ENCODE results near the gene GPC3. TPM values are rescaled to one million over a fixed set of nuclear protein-coding genes. Genes with fewer than 3 reads are reported as not detected.

Gene GPC3
- total RNA-seq, 6 experiments from 2014 or later, result not detected

- no peak for DNase-seq
- no peaks in the 10 kb centered on the region for H3K4me1 Mint-ChIP-seq (ENCODE audit: low read depth)
- no peak overlapping the region for H3K4me3 Mint-ChIP-seq
- TF ChIP-seq CTCF (IDR thresholded peaks at IDR 0.05), result no peak
- no peaks in the 10 kb centered on the region; the same call in 1 of the 2 replicates for H3K36me3 Mint-ChIP-seq (ENCODE audit: low read depth)
- peaks cover 4% of the 10 kb centered on the region; the same call in 1 of the 2 replicates for H3K9me3 Mint-ChIP-seq
- no peaks in the 10 kb centered on the region; the same call in 1 of the 2 replicates for H3K27me3 Mint-ChIP-seq (ENCODE audit: insufficient read depth)
- no peak overlapping the region for H3K27ac Mint-ChIP-seq
Measured at GRCh38 chrX:133645256-133645655, 340.1 kb downstream of the GPC3 start.

GRCh38 chrX:133640161-133641015 lies 345.0 kb downstream of the GPC3 start:
- no peaks in the 10 kb centered on the region; the same call in 1 of the 2 replicates for H3K36me3 Mint-ChIP-seq (ENCODE audit: low read depth)
- no peak overlapping the region for H3K4me3 Mint-ChIP-seq
- H3K27me3 Mint-ChIP-seq (ENCODE audit: insufficient read depth), result no peaks in the 10 kb centered on the region
- H3K9me3 Mint-ChIP-seq, result peaks cover 5% of the 10 kb centered on the region
- DNase-seq, result no peak
- TF ChIP-seq CTCF (IDR thresholded peaks at IDR 0.05), result no peak
- H3K27ac Mint-ChIP-seq, result no peak overlapping the region
- H3K4me1 Mint-ChIP-seq (ENCODE audit: low read depth), result no peaks in the 10 kb centered on the region

GRCh38 chrX:133639726-133640125 lies 345.7 kb downstream of the GPC3 start:
- no peaks in the 10 kb centered on the region for H3K4me1 Mint-ChIP-seq (ENCODE audit: low read depth)
- no peak overlapping the region for H3K27ac Mint-ChIP-seq
- H3K9me3 Mint-ChIP-seq, result peaks cover 5% of the 10 kb centered on the region

GRCh38 chrX:133638285-133638684 lies 347.1 kb downstream of the GPC3 start:
- no peaks in the 10 kb centered on the region for H3K4me1 Mint-ChIP-seq (ENCODE audit: low read depth)
- no peak for TF ChIP-seq CTCF (IDR thresholded peaks at IDR 0.05)
- no peaks in the 10 kb centered on the region for H3K27me3 Mint-ChIP-seq (ENCODE audit: insufficient read depth)
- no peaks in the 10 kb centered on the region; the same call in 1 of the 2 replicates for H3K36me3 Mint-ChIP-seq (ENCODE audit: low read depth)
- no peak overlapping the region for H3K4me3 Mint-ChIP-seq
- no peak for DNase-seq
- peaks cover 5% of the 10 kb centered on the region for H3K9me3 Mint-ChIP-seq
- no peak overlapping the region for H3K27ac Mint-ChIP-seq

More at GRCh38 chrX:133639726-133640125, 345.7 kb downstream of the GPC3 start:
- no peaks in the 10 kb centered on the region; the same call in 1 of the 2 replicates for H3K36me3 Mint-ChIP-seq (ENCODE audit: low read depth)
- DNase-seq, result no peak
- TF ChIP-seq CTCF (IDR thresholded peaks at IDR 0.05), result no peak
- H3K27me3 Mint-ChIP-seq (ENCODE audit: insufficient read depth), result no peaks in the 10 kb centered on the region
- H3K4me3 Mint-ChIP-seq, result no peak overlapping the region

GRCh38 chrX:133637765-133638164 lies 347.6 kb downstream of the GPC3 start:
- no peak for DNase-seq
- Mint-ChIP-seq H3K36me3 (ENCODE audit: low read depth) (no peaks in the 10 kb centered on the region; the same call in 1 of the 2 replicates), H3K4me1 (ENCODE audit: low read depth) (no peaks in the 10 kb centered on the region), H3K27me3 (ENCODE audit: insufficient read depth) (no peaks in the 10 kb centered on the region), H3K4me3 (no peak overlapping the region), H3K27ac (no peak overlapping the region), H3K9me3 (peaks cover 5% of the 10 kb centered on the region)
- no peak for TF ChIP-seq CTCF (IDR thresholded peaks at IDR 0.05)
